Lung microvascular endothelial cell (primary cell): ENCODE data around the gene TBC1D14. TPM values are rescaled to one million over a fixed set of nuclear protein-coding genes. Genes with fewer than 3 reads are reported as not detected.

ENCODE experiments used
- DNase-seq, 2 donors: peaks; one replicate each; pipeline versions ENCODE4 v3.0.0 to v3.0.0-alpha.2; 2010; ENCODE audit warnings: low read depth in 2 of 2
- total RNA-seq: library from RNA; depleted of rRNA; stranded (reverse); fragments of >200 nt; gene quantifications from 2 replicates; pipeline ENCODE4 v1.2.1, GENCODE V29; 2014

Gene TBC1D14
- total RNA-seq, 1 donor from 2014 or later = 19.8 TPM

- DNase-seq = no peak
Measured at GRCh38 chr4:6945052-6945409, 35.4 kb downstream of the TBC1D14 start.

- no peak for DNase-seq
Measured at GRCh38 chr4:6946497-6946896, 36.9 kb downstream of the TBC1D14 start.

GRCh38 chr4:6948134-6948460 lies 38.5 kb downstream of the TBC1D14 start:
- DNase-seq = no peak

GRCh38 chr4:6951880-6952381 lies 42.3 kb downstream of the TBC1D14 start:
- no peak for DNase-seq

GRCh38 chr4:6953751-6954380 lies 44.2 kb downstream of the TBC1D14 start:
- DNase-seq = no peak

GRCh38 chr4:6955261-6955911 lies 45.8 kb downstream of the TBC1D14 start:
- DNase-seq = no peak

GRCh38 chr4:6956087-6956433 lies 46.4 kb downstream of the TBC1D14 start:
- DNase-seq = no peak

GRCh38 chr4:6956434-6957147 lies 47.0 kb downstream of the TBC1D14 start:
- DNase-seq = no peak

GRCh38 chr4:6957148-6957520 lies 47.5 kb downstream of the TBC1D14 start:
- no peak for DNase-seq

GRCh38 chr4:6957994-6958393 lies 48.4 kb downstream of the TBC1D14 start:
- no peak for DNase-seq

- DNase-seq = no peak
Measured at GRCh38 chr4:6959261-6959660, 49.6 kb downstream of the TBC1D14 start.

GRCh38 chr4:6960154-6960553 lies 50.5 kb downstream of the TBC1D14 start:
- DNase-seq = no peak

- DNase-seq = no peak
Measured at GRCh38 chr4:6960628-6961412, 51.2 kb downstream of the TBC1D14 start.

GRCh38 chr4:6961496-6962210 lies 52.0 kb downstream of the TBC1D14 start:
- DNase-seq = no peak

- no peak for DNase-seq
Measured at GRCh38 chr4:6962211-6963041, 52.8 kb downstream of the TBC1D14 start.

GRCh38 chr4:6963139-6963611 lies 53.5 kb downstream of the TBC1D14 start:
- DNase-seq = peak; percentile 21 to 53

GRCh38 chr4:6964858-6965257 lies 55.2 kb downstream of the TBC1D14 start:
- no peak for DNase-seq

GRCh38 chr4:6965329-6965728 lies 55.7 kb downstream of the TBC1D14 start:
- DNase-seq = no peak

- DNase-seq = no peak
Measured at GRCh38 chr4:6967846-6968340, 58.3 kb downstream of the TBC1D14 start.

GRCh38 chr4:6968496-6968895 lies 58.9 kb downstream of the TBC1D14 start:
- DNase-seq = no peak
